ENCODE results near the gene ITPR2.
"Not testable (repeated sequence)": the region's sequence is repeated elsewhere in the genome, so short reads cannot be mapped to it uniquely, and the experiment has no call there.

The ITPR2 gene

GRCh38 chr12:26608706-26609105 is 224.3 kb downstream of the ITPR2 start:
- TF ChIP-seq CTCF (IDR thresholded peaks at IDR 0.05; ENCODE audit: insufficient read depth, low read length) = no peak
- no peak for TF ChIP-seq GABPA (IDR thresholded peaks at IDR 0.05; ENCODE audit: low read depth)
- no peak for TF ChIP-seq REST (IDR thresholded peaks at IDR 0.05; ENCODE audit: insufficient replicate concordance, low read depth)
- no peak for TF ChIP-seq POLR2AphosphoS5 (IDR thresholded peaks at IDR 0.05; ENCODE audit: low read depth)
- TF ChIP-seq SPI1 (IDR thresholded peaks at IDR 0.05; ENCODE audit: borderline replicate concordance, low read depth) = no peak
- DNase-seq (ENCODE audit: low read depth in 1 of 2, low spot score in 1 of 2) = no peak
- Histone ChIP-seq H3K27me3 (ENCODE audit: insufficient read depth, poor library complexity, severe bottlenecking) (no peaks in the 10 kb centered on the region), H3K4me3 (replicated peaks; ENCODE audit: insufficient read depth, low read length) (no peak overlapping the region), H3K27ac (replicated peaks) (no peak overlapping the region)

GRCh38 chr12:26608273-26608672 is 224.7 kb downstream of the ITPR2 start:
- Histone ChIP-seq H3K4me3 (replicated peaks; ENCODE audit: insufficient read depth, low read length) (no peak overlapping the region), H3K27ac (replicated peaks) (no peak overlapping the region), H3K27me3 (ENCODE audit: insufficient read depth, poor library complexity, severe bottlenecking) (no peaks in the 10 kb centered on the region)
- DNase-seq (ENCODE audit: low read depth in 1 of 2, low spot score in 1 of 2) = no peak
- no peak for TF ChIP-seq SPI1 (IDR thresholded peaks at IDR 0.05; ENCODE audit: borderline replicate concordance, low read depth)
- no peak for TF ChIP-seq POLR2AphosphoS5 (IDR thresholded peaks at IDR 0.05; ENCODE audit: low read depth)
- no peak for TF ChIP-seq REST (IDR thresholded peaks at IDR 0.05; ENCODE audit: insufficient replicate concordance, low read depth)
- no peak for TF ChIP-seq CTCF (IDR thresholded peaks at IDR 0.05; ENCODE audit: insufficient read depth, low read length)
- TF ChIP-seq GABPA (IDR thresholded peaks at IDR 0.05; ENCODE audit: low read depth) = no peak

GRCh38 chr12:26606911-26607310 is 226.1 kb downstream of the ITPR2 start:
- Histone ChIP-seq H3K27me3 (ENCODE audit: insufficient read depth, poor library complexity, severe bottlenecking) (no peaks in the 10 kb centered on the region), H3K4me3 (replicated peaks; ENCODE audit: insufficient read depth, low read length) (no peak overlapping the region), H3K27ac (replicated peaks) (no peak overlapping the region)
- TF ChIP-seq SPI1 (IDR thresholded peaks at IDR 0.05; ENCODE audit: borderline replicate concordance, low read depth) = no peak
- TF ChIP-seq POLR2AphosphoS5 (IDR thresholded peaks at IDR 0.05; ENCODE audit: low read depth) = no peak
- no peak for TF ChIP-seq CTCF (IDR thresholded peaks at IDR 0.05; ENCODE audit: insufficient read depth, low read length)
- DNase-seq (ENCODE audit: low read depth in 1 of 2, low spot score in 1 of 2) = no peak

GRCh38 chr12:26604813-26605212 is 228.2 kb downstream of the ITPR2 start:
- not testable (repeated sequence) for H3K4me3 ChIP-seq (replicated peaks; ENCODE audit: insufficient read depth, low read length); H3K27ac ChIP-seq (replicated peaks); H3K27me3 ChIP-seq (ENCODE audit: insufficient read depth, poor library complexity, severe bottlenecking); DNase-seq (ENCODE audit: low read depth in 1 of 2, low spot score in 1 of 2)

Data from HL-60 (cell line).